Neuronal stem cell (in vitro differentiated cells): ENCODE data around the gene COL5A1.

Source experiments
- DNase-seq: peaks from one replicate; pipeline ENCODE4 v3.0.0-alpha.2; 2013; ENCODE audit warnings: low spot score
- H2AFZ ChIP-seq: one replicate; pipeline ENCODE4 v1.6.1; 2013; ENCODE audit warnings: mild to moderate bottlenecking, low read length, inconsistent platforms
- H2AK5ac ChIP-seq: 2 replicates; pipeline ENCODE4 v1.6.1; 2013; ENCODE audit warnings: low read depth, mild to moderate bottlenecking, inconsistent platforms, low read length, moderate library complexity, mixed read lengths
- H2BK120ac ChIP-seq: 2 replicates; pipeline ENCODE4 v1.6.1; 2013; ENCODE audit warnings: low read depth, mild to moderate bottlenecking, inconsistent platforms, low read length, moderate library complexity, mixed read lengths
- H2BK12ac ChIP-seq: one replicate; pipeline ENCODE4 v1.6.1; 2013; ENCODE audit warnings: low read length, inconsistent platforms
- H2BK15ac ChIP-seq: 2 replicates; pipeline ENCODE4 v1.6.1; 2013; ENCODE audit warnings: mild to moderate bottlenecking, low read length, inconsistent platforms, mixed read lengths
- H2BK5ac ChIP-seq: one replicate; pipeline ENCODE4 v1.6.1; 2013; ENCODE audit warnings: inconsistent platforms, mild to moderate bottlenecking, low read length, moderate library complexity
- H3K14ac ChIP-seq: one replicate; pipeline ENCODE4 v1.6.1; 2013; ENCODE audit warnings: low read length, inconsistent platforms
- H3K18ac ChIP-seq: 2 replicates; pipeline ENCODE4 v1.6.1; 2013; ENCODE audit warnings: low read length, inconsistent platforms
- H3K23ac ChIP-seq: 2 replicates; pipeline ENCODE4 v1.6.1; 2013; ENCODE audit warnings: low read depth, mild to moderate bottlenecking, mixed read lengths, low read length, inconsistent platforms; ENCODE audit not compliant: poor library complexity
- H3K27ac ChIP-seq: replicated peaks from 3 replicates; pipeline ENCODE4 v1.5.1; 2013; ENCODE audit warnings: low read length, inconsistent platforms
- H3K27me3 ChIP-seq, 3 experiments: 2 replicates each; pipeline ENCODE4 v1.6.1; 2013; ENCODE audit warnings: low read length in 3 of 3, mild to moderate bottlenecking in 2 of 3, inconsistent platforms in 1 of 3, low read depth in 1 of 3, mixed read lengths in 1 of 3, moderate library complexity in 1 of 3; ENCODE audit not compliant: control insufficient read depth in 3 of 3, insufficient read depth in 3 of 3
- H3K36me3 ChIP-seq, 2 donors: replicated peaks in 1 of 2; 2 replicates each; pipeline ENCODE4 v1.6.1; 2013; ENCODE audit warnings: low read length in 2 of 2; ENCODE audit not compliant: control insufficient read depth in 2 of 2, insufficient read depth in 2 of 2
- H3K4ac ChIP-seq: 2 replicates; pipeline ENCODE4 v1.6.1; 2013; ENCODE audit warnings: inconsistent platforms, mild to moderate bottlenecking, low read length, moderate library complexity
- H3K4me1 ChIP-seq, 2 donors: 1 replicate in 1 of 2; 2 replicates in 1 of 2; pipeline ENCODE4 v1.6.1; 2013; ENCODE audit warnings: low read length in 2 of 2, low read depth in 1 of 2; ENCODE audit not compliant: control insufficient read depth in 2 of 2, insufficient read depth in 1 of 2
- H3K4me2 ChIP-seq: one replicate; pipeline ENCODE4 v1.6.1; 2013; ENCODE audit warnings: mild to moderate bottlenecking, low read length, inconsistent platforms; ENCODE audit not compliant: insufficient read depth, poor library complexity, severe bottlenecking
- H3K4me3 ChIP-seq, 2 donors: 2 replicates each; pipeline ENCODE4 v1.5.1; 2013; ENCODE audit warnings: low read length in 2 of 2, mild to moderate bottlenecking in 2 of 2, inconsistent platforms in 1 of 2, moderate library complexity in 1 of 2
- H3K79me1 ChIP-seq: one replicate; pipeline ENCODE4 v1.6.1; 2013; ENCODE audit warnings: low read depth, mild to moderate bottlenecking, inconsistent platforms, low read length, moderate library complexity
- H3K9ac ChIP-seq: one replicate; pipeline ENCODE4 v1.6.1; 2013; ENCODE audit warnings: mild to moderate bottlenecking, low read depth, low read length, inconsistent platforms; ENCODE audit not compliant: poor library complexity
- H3K9me3 ChIP-seq, 2 donors: replicated peaks in 1 of 2; 2 replicates each; pipeline versions ENCODE3 to v1.6.1; 2013; ENCODE audit warnings: low read length in 2 of 2, mild to moderate bottlenecking in 2 of 2, inconsistent platforms in 1 of 2, low read depth in 1 of 2, mixed read lengths in 1 of 2, moderate library complexity in 1 of 2; ENCODE audit not compliant: control insufficient read depth in 2 of 2, insufficient read depth in 1 of 2
- H4K8ac ChIP-seq: one replicate; pipeline ENCODE4 v1.6.1; 2013; ENCODE audit warnings: low read depth, mild to moderate bottlenecking, inconsistent platforms, low read length, moderate library complexity
- H4K91ac ChIP-seq: one replicate; pipeline ENCODE4 v1.6.1; 2013; ENCODE audit warnings: low read length, low read depth, mild to moderate bottlenecking, inconsistent platforms; ENCODE audit not compliant: poor library complexity
- WGBS, 2 donors: extraction: QIAGEN DNeasy Blood & Tissue Kit; methylation state at CpG; one replicate each; pipeline ENCODE4 v1.1.7; 2013; ENCODE audit warnings: missing lambda C conversion rate in 2 of 2, mixed read lengths in 1 of 2; ENCODE audit not compliant: insufficient read length in 2 of 2, insufficient replicate concordance in 1 of 2; ENCODE audit errors: extremely low coverage in 2 of 2; 5-methylcytosine and 5-hydroxymethylcytosine counted together

Gene COL5A1

GRCh38 chr9:134632329-134632728 lies 9.3 kb upstream of the COL5A1 start:
- Histone ChIP-seq H3K36me3 (no peaks in the 10 kb centered on the region), H3K9ac (no peak overlapping the region), H2AK5ac (no peak overlapping the region), H3K79me1 (no peaks in the 10 kb centered on the region), H3K4me3 (no peak overlapping the region), H2BK120ac (no peak overlapping the region), H4K8ac (no peak overlapping the region), H3K27ac (no peak overlapping the region), H3K4ac (no peak overlapping the region), H3K18ac (no peak overlapping the region), H3K23ac (peak overlapping the region; percentile 49), H3K4me1 (peaks cover 0 to 1% of the 10 kb centered on the region in 2 donors), H3K9me3 (no peaks in the 10 kb centered on the region), H3K4me2 (no peak overlapping the region), H2BK12ac (no peak overlapping the region), H2BK5ac (no peak overlapping the region), H3K27me3 (peaks cover 0 to 4% (median 0%) of the 10 kb centered on the region in 3 experiments), H2BK15ac (no peak overlapping the region), H3K14ac (no peak overlapping the region), H4K91ac (no peak overlapping the region), H2AFZ (no peak overlapping the region)
- DNase-seq: no peak
- WGBS, 2 donors: no CpG with 5 or more reads among the region's 9 CpGs

- Histone ChIP-seq H3K23ac (peak overlapping the region; percentile 70), H2BK12ac (no peak overlapping the region), H3K9me3 (no peaks in the 10 kb centered on the region), H3K79me1 (no peaks in the 10 kb centered on the region), H2BK5ac (peak overlapping the region; percentile 10), H3K18ac (no peak overlapping the region), H3K4ac (no peak overlapping the region), H3K4me1 (peaks cover 0 to 1% of the 10 kb centered on the region in 2 donors), H2AFZ (no peak overlapping the region), H3K36me3 (no peaks in the 10 kb centered on the region), H3K27me3 (peaks cover 0 to 11% (median 0%) of the 10 kb centered on the region in 3 experiments), H3K14ac (peak overlapping the region; percentile 92), H3K9ac (no peak overlapping the region), H2BK15ac (peak overlapping the region; percentile 75), H2AK5ac (peak overlapping the region; percentile 22), H3K4me2 (no peak overlapping the region), H4K8ac (no peak overlapping the region), H4K91ac (no peak overlapping the region), H3K4me3 (no peak overlapping the region), H2BK120ac (no peak overlapping the region), H3K27ac (no peak overlapping the region)
- no peak for DNase-seq
- WGBS, 2 donors: no CpG with 5 or more reads among the region's 16 CpGs
These were observed 8.1 kb upstream of the COL5A1 start for GRCh38 chr9:134633362-134634142.

- Histone ChIP-seq H3K4me2 (no peak overlapping the region), H2AFZ (no peak overlapping the region), H2BK120ac (no peak overlapping the region), H3K27me3 (peaks cover 0 to 17% (median 0%) of the 10 kb centered on the region in 3 experiments), H2BK5ac (peak overlapping the region; percentile 10), H3K27ac (no peak overlapping the region), H4K91ac (peak overlapping the region; percentile 20), H3K4ac (no peak overlapping the region), H4K8ac (no peak overlapping the region), H3K9ac (no peak overlapping the region), H2AK5ac (peak overlapping the region; percentile 36), H3K4me3 (no peak overlapping the region), H3K23ac (no peak overlapping the region), H3K9me3 (no peaks in the 10 kb centered on the region), H3K18ac (peak overlapping the region; percentile 44), H3K79me1 (no peaks in the 10 kb centered on the region), H3K14ac (no peak overlapping the region), H3K4me1 (peaks cover 0 to 1% of the 10 kb centered on the region in 2 donors), H2BK15ac (peak overlapping the region; percentile 5), H3K36me3 (no peaks in the 10 kb centered on the region), H2BK12ac (no peak overlapping the region)
- no peak for DNase-seq
- no CpG with 5 or more reads among the region's 9 CpGs for WGBS, 2 donors
These were observed 7.4 kb upstream of the COL5A1 start for GRCh38 chr9:134634176-134634575.

- H3K23ac ChIP-seq: no peak overlapping the region
- H2AK5ac ChIP-seq: peak overlapping the region; percentile 36
- H2BK15ac ChIP-seq: no peak overlapping the region
- no peak for DNase-seq
- peak overlapping the region; percentile 20 for H4K91ac ChIP-seq
- WGBS, 2 donors: no CpG with 5 or more reads among the region's 15 CpGs
- H4K8ac ChIP-seq: no peak overlapping the region
- H3K18ac ChIP-seq: no peak overlapping the region
- no peak overlapping the region for H3K14ac ChIP-seq
- no peaks in the 10 kb centered on the region for H3K79me1 ChIP-seq
- H3K4me2 ChIP-seq: no peak overlapping the region
- H2BK5ac ChIP-seq: no peak overlapping the region
- H3K36me3 ChIP-seq: no peaks in the 10 kb centered on the region
- H3K27ac ChIP-seq: no peak overlapping the region
- no peak overlapping the region for H2AFZ ChIP-seq
- no peak overlapping the region for H3K4ac ChIP-seq
- H3K9me3 ChIP-seq: no peaks in the 10 kb centered on the region
- H3K27me3 ChIP-seq: peaks cover 0 to 23% (median 0%) of the 10 kb centered on the region in 3 experiments
- H2BK120ac ChIP-seq: no peak overlapping the region
- H3K4me3 ChIP-seq: no peak overlapping the region
- H2BK12ac ChIP-seq: no peak overlapping the region
- H3K4me1 ChIP-seq: peaks cover 0 to 1% of the 10 kb centered on the region in 2 donors
- H3K9ac ChIP-seq: no peak overlapping the region
These were observed 6.9 kb upstream of the COL5A1 start for GRCh38 chr9:134634667-134635230.
